Epidermal melanocyte (primary cell): ENCODE data around the gene KLK1.

ENCODE experiments used
- DNase-seq: peaks from one replicate; pipeline ENCODE4 v3.0.0; 2011; ENCODE audit warnings: low spot score; ENCODE audit not compliant: insufficient read length

KLK1 gene

DNA sequence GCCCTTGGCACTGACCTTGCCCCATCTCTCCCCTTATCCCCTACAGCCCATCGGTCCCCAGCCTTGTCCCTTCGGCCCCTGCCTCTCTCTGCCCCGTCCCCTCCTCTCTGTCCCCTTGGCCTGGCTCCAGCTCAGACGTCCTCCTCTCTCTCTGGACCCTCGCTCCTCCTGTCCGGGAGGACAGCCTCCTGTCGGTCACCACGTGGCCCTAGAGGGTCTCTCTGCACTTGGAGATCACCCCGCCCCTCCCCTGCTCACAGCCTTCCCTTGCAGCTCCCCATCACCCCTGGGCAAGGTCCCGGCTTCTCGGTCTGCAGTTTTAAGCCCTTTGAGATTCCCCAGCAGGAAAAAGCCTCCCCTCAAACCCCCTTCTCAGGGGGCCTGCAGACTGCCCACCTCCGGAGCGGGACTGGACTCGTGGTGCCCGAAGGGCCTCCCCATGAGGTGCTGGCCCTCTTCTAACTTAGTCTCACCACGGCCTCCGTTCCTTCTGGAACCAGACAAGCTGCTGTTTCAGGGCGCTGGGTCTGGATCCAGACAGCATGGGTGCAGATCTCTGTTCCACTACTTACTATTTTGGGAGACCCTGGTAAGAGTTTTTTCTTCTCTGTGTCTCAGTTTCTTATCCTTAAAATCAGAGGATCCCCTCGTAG lies 13.1 kb upstream of the KLK1 start:
- DNase-seq: no peak

DNA sequence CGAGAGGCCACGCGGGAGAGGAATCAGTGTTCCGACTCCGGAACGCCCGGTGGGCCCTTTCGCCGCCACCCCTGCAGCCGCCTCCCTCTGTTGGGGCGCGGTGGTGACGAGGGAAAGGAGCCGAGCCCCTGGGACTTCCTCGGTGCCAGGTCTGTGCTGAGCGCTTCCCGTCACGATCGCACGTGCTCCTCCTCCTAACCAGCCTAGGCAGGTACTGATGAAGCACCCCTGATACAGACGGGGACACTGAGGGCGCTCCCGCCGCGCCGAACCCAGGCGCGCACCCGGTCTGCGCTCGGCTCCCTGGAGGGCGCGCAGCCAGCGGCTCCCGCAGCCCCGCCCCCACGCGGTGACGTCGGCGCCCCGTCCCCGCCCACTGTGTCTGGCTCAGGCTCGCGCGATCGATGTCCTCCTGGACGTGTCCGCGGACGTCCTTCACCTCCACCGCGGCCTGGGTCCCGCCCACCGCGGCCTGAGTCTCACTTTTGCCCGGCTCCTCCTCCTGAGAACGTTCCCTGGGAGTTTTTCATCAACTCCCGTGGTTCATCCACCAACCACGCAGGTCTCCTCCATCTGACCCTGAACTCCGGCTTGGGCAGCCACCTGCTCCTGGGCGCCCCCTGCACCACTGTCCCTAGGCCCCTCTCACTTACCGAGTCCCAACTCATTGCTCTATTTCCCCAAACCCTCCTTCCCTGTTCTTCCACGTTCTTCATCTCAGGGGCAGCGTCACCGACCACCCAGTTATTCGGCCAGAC lies 12.4 kb upstream of the KLK1 start:
- DNase-seq: peak; percentile 61

DNA sequence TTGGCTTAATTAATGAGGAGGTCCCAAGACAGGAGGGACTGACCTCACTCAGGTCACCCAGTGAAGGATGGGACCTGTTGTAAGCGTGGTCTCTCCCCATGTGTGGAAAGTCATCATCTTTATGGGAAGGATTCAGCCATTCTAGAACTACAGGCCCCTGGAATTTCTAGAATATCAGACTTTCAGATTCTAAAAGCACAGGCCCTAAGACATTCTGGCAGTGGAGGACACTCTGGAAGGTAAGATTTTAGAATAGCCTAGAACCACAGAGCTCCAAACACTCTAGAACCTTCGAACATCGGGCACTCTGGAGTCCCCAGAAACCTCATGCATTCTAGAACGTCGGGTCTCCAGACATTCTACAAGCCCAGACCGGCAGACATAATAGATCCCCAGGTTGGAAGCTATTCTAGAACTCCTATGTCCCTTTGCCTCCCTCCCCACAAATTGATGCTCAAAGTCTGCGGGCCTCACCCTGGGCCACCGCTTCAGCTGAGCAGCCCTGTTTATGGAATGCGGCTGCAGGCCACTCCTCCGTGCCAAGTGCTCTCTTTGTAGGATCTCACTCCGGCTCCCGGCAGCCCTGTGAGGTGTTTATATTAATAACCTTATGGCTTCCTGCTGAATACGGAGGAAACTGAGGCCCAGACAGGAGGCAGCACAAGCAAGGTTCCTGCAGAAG lies 11.7 kb upstream of the KLK1 start:
- DNase-seq: no peak

DNA sequence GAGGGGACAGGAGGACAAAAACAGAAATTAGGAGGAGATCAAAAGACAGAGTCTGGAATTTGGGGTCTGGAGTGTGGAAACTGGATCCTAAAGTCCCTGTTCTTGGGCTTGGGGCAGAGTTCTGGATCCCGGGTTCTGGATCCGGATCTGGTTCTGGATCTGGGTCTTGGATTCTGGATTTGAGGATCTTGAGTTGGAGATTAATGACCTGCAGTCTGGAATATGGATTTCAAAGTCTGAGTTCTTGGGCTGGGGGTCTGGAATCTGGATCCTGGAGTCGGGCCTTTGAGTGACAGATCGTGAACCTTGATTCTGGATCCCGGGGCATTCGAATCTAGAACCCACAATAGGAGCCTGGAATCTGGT lies 10.2 kb upstream of the KLK1 start:
- no peak for DNase-seq

DNA sequence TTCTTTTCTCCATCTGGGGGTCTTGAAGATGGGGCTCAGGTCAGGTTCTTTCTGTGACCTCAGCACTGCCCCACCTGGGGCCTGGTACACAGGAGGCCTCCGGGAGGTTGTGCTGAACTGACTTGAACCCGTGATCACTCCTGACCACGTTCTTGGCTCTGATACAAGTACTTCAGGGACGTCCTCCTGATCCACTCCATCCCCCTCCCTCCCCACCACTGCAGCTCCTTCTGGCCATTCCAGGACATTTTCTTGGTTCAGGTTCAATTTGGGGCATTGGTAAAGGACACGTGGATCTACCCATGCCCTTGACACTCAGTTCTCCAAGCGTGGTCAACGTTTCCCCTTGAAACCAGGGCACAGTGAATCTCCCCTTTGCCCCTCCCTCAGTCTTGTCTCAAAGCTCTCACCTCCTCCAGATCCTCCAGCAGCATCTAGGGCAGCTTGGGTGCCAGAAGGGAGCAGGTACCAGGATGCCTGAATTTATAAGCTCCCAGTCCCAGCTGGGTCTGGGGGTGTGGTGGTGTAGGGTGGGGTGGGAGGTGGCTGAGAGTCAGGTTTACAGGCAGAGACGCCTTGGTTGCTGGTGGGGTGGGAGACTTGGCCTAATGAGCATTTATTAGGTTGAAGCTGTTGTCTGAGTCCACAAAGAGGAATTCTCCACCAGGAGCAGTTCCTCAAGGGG lies 9.7 kb upstream of the KLK1 start, which contains the start of gene KLK15:
TSS of gene KLK15 (minus strand) at position 458 of the 685 bp plus-strand sequence. CDS start 2,082 bp downstream, outside the sequence.
- DNase-seq: no peak

DNA sequence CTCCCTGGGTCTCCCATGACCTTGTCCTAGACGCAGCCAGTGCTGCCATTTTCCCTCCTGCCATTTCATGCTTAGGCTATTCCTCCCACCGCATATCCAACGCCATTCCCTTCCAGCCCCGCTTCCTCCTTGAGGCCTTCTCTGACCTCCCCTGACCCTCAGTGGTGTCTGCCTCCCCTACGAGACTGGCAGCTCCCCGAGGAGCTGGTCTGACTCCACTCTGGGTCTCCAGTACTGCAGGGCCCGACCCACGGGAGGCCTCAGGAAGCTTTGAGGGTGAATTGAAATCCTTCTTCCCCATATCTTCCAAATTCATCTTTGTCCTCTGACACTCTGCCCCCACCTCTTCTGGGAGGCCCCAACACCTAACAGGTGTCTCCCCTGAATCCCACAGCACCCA lies 9.1 kb upstream of the KLK1 start:
- DNase-seq: no peak

DNA sequence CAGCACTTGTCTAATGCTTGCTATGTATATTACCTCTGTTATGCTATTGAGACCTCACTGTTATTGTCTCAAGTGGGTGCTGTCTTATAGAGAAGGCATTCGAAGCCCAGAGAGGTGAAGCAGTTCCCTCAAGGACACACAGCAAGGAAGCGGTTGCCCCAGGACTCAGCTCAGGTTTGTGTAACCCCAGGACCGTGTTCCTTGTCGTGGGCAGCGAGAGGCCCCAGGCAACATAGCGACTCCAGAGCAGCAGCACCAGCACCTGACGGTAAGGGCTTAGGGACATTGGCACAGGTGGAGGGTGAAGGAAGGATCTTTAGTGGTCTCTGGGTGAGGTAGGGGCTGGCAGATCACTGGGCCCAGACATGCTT lies 7.4 kb upstream of the KLK1 start:
- DNase-seq: no peak

DNA sequence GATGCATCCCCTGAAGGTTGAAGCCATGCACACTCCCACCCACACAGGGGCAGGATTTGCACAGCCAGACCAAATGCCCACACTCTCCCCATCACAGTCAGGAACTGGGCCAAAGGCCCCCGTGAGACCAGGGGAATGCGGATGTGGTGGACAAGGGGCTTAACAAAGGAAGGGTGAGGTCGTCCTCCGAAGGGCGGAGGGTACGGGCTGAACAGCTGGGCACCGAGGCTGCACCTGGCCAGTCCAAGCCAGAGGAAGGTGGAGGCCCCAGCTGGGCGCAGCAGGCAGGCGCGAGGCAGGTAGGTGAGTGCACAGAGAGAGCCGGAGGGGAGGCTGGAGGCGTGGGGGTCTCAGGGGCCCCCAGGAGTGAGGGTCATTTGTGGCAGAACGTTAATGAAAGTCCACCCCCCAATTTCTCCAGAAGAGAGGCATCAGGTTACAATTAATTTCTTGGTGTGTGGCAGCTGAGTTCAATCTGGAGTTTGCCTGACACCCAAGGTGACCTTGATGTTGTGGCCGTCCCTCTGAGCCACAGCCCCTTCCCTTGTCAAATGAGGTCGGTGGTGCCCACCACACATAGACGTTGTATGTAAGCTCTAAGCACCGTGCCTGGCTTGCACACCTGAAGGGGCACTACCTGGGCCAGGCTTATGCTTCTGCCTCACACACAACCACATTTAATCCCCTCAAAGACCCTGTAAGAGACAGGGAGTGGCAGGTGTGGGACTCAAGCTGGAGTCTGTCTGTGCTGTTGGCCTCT lies 6.9 kb upstream of the KLK1 start:
- no peak for DNase-seq

DNA sequence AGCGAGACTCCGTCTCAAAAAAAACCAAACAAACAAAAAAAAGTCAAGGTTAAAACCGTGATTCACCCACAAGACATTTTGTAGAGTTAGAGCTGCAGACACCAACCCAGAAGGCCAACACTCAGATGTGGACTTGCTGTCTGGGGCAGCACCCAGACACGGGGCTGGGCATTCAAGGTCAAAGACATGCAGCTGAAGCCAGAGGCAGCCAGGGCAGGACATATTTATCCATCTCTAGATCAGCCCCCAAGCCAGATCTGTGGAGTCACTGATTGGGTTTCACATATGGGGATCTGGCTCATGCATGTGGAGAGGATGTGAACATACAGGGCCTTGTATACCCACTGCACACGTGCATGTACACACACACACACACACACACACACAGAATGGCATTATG lies 6.2 kb upstream of the KLK1 start:
- DNase-seq: no peak

DNA sequence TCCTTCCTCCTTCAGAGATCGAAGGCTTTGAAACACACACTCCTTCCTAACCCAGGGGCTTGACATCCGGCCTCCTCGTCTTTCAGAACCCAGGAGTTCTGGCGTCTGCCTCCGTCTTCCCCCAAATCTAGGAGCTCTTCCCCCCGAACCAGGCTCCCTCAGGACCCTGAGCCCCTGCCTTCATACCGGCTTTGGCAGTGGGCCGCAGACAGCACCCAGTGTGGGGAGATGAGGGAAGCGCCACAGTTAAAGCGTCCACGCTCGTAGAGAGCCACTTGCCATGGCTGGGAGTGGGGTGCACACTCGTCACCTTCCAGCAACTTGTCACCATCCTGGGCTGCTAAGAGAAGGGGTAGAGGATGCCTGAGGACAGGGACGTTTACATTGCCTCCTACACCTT lies 3.9 kb upstream of the KLK1 start:
- DNase-seq: no peak

DNA sequence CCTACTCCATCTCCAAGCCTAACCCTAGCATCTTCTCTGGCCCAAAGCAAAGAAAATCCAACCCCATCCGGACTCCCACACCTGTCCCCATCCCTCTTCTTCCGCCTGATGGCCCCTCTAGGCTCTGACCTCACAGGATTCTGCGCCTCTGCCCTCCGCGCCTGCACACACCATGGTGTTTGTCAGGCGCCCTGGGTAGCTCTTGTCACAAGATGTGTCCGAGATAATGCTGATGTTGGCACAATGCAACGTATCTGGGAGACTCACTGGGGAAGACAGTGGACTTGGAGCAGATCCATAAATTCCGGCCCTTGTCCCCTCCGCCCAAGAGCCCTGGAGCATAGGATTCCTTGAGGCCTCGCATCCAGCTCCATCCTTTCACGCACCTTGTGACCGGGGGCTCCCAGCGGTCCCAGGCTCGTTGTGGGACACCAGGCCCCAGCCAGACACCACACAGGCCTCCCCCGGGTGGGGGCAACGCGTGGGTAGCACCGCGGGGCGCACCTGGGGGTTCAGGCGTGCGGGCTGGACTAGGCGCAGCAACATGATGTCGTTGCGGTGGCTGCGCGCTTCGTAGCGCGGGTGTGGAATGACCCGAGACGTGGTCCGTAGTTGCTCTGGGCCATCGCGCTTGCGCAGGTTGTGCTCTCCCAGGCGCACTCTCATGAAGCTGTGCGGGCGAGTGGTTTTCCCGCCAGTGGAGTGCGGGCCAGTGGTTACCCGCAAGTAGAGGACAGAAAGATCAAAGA lies 3.1 kb upstream of the KLK1 start:
- DNase-seq: no peak

DNA sequence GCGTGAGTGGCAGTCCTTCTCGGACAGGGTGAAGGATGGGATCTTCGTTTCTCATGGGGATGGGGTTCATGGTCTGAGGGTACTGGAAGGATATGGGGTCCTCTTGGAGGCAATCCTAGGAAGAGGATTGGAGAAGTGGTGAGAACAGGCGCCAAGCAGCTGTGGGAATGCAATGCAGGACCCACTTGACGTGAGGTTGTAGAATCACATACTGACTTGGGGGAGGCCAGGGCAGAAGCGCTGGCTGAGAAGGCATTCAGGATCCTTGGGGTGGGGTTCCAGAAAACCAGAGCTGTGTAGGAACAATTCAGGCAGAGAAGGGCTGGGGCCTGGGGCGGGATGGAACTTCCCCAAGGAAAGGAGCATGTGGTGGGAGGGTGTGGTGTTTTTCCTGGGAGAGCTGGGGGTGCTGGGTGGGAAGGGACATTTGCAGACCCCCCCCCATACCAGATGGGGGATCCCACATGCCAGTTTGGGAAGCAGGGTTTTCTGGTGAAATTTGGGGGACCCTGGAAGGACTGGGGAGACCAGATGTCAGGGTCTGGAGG lies 852 bp downstream of the KLK1 start:
- DNase-seq: no peak

DNA sequence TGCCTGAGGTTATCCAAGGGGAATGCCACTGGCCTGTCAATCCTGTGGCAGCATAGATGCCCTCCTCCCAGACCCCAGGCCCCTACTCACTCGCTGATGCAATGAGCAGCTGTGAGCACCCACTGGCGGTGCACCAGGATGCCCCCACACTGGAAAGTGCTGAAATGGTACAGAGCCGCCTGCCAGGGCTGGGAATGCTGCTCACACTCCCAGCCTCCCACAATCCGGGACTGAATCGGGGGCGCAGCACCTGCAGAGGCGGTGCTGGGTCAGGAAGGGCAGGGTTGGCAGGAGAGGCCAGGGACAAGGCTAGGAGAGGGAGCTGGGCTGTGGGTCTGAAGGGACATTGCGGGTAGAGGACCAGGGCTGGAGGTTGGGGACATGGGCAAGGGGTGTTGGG lies 2.0 kb downstream of the KLK1 start:
- peak; percentile 5 for DNase-seq

DNA sequence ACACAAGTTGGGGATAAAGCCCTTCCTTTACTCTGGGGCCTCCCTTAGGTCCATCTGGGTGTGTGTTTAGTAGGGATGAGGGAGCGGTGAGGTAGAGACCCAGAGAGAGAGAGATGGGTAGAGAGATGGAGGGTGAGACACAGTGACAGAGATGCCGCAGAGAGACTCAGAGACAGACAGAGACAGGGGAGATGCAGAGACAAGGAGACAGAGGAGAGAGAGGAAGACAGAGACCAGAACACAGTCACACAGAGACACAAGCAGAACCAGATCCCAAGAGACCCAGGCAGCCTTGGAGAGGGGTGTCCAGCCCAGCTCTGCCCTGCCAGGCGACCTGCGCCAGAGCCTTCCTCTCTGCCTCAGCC lies 2.4 kb downstream of the KLK1 start:
- peak; percentile 9 for DNase-seq

DNA sequence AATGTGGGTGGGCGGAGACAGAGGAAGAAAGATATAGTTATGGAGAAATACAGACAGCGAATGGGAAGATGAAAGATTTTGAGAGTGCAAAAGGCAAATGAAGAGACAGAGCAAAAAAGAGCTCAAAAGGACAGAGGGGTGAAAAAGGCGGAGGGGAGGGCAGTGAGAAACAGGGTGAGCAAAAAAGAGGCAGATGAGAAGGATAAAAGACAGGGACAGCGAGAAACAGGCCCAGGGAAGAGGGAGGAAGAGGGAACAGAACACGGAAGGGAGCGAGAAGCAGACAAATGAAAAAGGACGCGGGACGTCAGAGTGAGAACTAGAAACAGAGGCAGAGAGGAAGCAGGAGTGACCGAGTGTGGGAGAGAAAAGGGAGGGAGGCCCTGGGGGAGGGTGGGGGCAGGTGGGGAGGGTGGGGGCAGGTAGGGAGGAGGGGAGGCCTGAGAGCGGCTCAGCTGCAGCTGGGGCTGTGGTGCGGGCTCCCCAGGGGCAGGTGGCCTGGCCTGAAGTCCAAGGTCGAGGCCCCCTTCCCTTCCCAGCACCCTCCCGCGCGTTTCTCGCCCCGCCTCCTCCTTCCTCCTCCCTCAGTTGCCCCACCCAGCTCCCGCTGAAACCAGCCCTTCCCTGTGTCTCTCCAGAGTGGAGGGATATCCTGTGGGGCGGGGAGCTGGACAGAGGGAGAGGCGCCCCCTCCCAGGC lies 2.9 kb downstream of the KLK1 start:
- DNase-seq: peak; percentile 5

DNA sequence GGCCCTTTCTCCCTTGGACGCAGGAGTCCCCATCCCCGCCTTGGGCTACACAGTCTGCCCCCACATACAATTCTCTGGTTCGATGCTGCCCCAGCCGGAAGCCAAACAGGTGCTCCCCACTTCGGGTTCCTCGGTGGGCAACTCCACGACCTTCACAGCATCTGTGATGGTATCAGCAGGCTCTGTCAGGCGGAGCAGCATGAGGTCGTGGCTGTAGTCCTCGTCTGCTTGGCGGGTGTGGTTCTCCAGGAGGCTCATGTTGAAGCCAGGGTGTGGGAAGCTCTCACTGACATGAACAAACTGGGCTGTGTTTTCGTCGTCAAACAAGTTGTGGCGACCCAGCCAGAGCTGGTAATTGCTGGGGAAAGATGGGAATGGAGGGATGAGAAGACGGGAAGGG lies 3.5 kb downstream of the KLK1 start:
- peak; percentile 14 for DNase-seq

DNA sequence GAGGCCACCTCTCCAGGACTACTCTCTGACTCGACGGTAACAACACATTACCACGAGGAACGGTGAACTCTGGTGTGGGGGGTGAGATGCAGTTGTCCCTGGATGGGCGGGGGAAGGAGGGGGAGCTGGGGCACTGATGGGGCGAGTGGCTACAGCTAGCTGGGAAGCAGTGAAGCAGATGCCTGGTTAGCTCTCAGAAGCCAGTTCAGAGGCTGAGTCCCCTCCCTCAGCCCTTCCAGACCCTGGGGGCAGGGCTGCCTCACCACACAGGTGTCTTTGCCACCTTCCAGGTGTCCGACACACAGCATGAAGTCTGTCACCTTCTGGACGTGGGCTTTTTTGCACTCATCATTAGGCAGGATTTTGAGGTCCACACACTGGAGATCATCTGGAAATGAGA lies 4.0 kb downstream of the KLK1 start:
- DNase-seq: no peak

DNA sequence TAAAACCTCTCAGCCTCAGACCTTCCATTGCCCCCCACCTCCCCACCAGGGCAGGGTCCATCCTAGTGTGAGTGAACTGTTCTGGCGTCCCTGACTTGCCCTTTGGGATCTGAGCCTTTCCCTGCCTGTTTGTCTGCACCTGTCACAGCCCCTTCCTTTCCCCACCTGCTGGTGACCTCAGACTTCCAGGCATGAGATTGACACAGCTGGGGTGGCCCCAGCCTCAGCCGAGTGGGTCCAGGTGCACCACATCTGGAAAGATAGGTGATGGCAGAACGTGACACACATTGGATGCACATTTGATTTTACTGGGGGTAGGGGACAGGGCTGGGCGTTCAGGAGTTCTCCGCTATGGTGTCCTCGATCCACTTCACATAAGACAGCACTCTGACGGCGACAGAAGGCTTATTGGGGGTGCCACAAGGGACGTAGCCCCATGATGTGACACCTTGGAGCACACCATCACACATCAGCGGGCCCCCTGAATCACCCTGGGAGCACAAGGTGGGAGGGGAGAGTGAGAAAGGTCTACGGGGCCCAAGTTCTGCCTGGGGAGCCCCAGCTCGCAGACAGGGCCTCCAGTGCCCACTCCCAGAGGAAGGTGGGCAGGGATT lies 4.6 kb downstream of the KLK1 start:
- no peak for DNase-seq
